Fibroblast of the aortic adventitia (primary cell): Measurements from ENCODE around the gene CCDC38. TPM values are rescaled to one million over a fixed set of nuclear protein-coding genes. Genes with fewer than 3 reads are reported as not detected.

ENCODE experiments used
- DNase-seq: peaks from one replicate; pipeline ENCODE4 v3.0.0-alpha.2; 2010; ENCODE audit warnings: low read depth
- H3K4me3 ChIP-seq: 2 replicates; pipeline ENCODE4 v1.5.1; 2011; ENCODE audit warnings: low read depth, mild to moderate bottlenecking, control low read depth, low read length, moderate library complexity
- total RNA-seq: library from RNA; depleted of rRNA; stranded (reverse); fragments of >200 nt; gene quantifications from 2 replicates; pipeline ENCODE4 v1.2.3, GENCODE V29; 2012; ENCODE audit warnings: low replicate concordance
- TF ChIP-seq, protein P1 (sequence below): IDR thresholded peaks from 2 replicates; pipeline ENCODE4 v1.5.1; 2011; ENCODE audit warnings: mild to moderate bottlenecking, low read length, control low read depth, inconsistent platforms; ENCODE audit not compliant: insufficient read depth

Gene CCDC38
- total RNA-seq, 1 donor = not detected

DNA sequence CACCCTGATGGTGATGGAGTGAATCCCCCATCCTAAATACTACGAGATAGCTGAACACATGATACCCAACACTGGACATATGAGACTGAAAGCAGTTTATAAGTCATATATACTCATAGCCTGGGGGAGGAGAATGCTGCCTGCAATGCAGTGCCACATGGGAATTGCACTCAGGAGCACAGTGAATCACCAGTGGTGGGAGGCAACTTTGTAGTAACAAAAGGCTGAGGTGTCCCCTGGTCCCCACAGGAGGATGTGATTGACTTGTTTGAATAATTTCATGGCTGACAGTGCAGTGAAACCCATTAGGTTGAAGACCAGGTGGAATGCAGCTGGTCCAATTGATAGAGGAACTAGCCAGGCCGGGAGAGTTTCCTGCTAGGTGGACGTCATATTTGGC is 20.2 kb downstream of the CCDC38 start:
- DNase-seq = peak; percentile 32
- TF ChIP-seq, protein P1, sequence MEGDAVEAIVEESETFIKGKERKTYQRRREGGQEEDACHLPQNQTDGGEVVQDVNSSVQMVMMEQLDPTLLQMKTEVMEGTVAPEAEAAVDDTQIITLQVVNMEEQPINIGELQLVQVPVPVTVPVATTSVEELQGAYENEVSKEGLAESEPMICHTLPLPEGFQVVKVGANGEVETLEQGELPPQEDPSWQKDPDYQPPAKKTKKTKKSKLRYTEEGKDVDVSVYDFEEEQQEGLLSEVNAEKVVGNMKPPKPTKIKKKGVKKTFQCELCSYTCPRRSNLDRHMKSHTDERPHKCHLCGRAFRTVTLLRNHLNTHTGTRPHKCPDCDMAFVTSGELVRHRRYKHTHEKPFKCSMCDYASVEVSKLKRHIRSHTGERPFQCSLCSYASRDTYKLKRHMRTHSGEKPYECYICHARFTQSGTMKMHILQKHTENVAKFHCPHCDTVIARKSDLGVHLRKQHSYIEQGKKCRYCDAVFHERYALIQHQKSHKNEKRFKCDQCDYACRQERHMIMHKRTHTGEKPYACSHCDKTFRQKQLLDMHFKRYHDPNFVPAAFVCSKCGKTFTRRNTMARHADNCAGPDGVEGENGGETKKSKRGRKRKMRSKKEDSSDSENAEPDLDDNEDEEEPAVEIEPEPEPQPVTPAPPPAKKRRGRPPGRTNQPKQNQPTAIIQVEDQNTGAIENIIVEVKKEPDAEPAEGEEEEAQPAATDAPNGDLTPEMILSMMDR = no peak

GRCh38 chr12:95919110-95919509 is 23.3 kb downstream of the CCDC38 start:
- no peak overlapping the region for H3K4me3 ChIP-seq
- no peak for DNase-seq
- TF ChIP-seq, protein P1 = no peak

More for the DNA sequence above, 20.2 kb downstream of the CCDC38 start:
- no peak overlapping the region for H3K4me3 ChIP-seq

DNA sequence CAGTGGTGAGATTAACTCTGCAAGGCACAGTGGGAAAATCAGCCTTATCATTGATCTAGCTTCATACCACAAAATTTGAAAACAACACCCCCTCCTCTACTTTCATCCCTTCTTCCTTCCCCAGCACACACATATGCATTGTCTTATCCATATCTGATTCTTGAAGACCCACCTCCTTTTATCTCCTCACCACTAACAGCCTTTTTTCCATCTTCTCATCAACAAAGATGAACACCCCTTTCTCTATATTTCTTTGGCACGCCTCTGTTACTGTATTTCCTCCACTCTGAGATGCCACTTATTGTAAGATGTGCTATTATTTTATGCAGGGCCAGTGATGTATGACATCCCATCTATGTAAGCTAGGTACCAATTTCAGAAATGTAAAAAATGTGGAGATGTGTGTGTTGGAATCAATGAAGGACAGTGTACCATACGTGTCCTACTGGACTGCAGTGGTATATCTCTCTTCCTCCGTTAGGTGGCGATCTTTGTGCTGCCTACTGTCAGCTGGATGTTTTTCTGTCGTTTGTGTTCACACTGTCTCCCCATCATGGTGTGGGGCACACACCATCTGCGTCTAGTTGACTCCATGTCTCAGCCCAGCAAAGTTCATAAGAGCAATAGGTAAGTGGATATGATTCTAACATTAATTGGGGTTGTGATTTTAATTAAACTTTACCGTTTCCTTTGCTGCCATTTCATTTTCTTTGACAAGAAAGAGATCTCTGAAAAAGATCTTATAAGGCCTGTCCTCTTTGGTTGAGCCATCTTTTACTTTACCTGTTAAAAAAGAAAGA is 24.0 kb downstream of the CCDC38 start:
- TF ChIP-seq, protein P1 = peak; percentile 91
- no peak overlapping the region for H3K4me3 ChIP-seq
- DNase-seq = peak; percentile 57

DNA sequence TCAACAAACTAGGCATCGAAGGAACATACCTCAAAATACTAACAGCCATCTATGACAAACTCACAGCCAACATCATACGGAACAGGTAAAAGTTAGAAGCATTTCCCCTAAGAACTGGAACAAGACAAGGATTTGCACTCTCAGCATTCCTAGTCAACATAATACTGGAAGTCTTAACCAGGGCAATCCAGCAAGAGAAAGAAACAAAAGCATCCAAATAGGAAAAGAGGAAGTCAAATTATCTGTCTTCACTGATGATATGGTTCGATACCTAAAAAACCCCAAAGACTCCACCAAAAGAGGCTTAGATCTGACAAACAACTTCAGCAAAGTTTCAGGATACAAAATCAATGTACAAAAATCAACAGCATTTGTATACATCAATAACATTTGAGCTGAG is 32.5 kb downstream of the CCDC38 start:
- H3K4me3 ChIP-seq = no peak overlapping the region
- DNase-seq = no peak
- TF ChIP-seq, protein P1 = no peak

GRCh38 chr12:95908573-95908972 is 33.8 kb downstream of the CCDC38 start:
- DNase-seq = peak; percentile 87
- TF ChIP-seq, protein P1 = no peak
- H3K4me3 ChIP-seq = no peak overlapping the region

DNA sequence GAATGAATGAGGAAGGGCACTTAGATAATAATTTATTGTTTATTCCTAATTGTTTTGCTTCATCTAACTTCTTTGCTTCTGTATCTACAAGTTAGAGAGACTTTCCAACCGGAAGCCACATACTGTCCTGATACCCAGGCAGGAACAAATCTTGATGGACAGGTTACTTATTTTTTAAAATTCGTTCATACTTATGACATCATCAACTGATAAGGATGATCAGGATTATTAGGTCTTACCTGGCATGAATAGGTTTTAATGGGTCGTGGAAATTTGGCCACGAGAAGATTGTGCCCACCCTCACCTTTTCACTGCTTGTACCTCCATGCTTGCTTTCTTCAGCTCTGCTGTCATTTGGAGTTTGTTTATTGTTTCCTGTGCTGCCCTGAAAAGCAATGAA is 44.3 kb downstream of the CCDC38 start:
- DNase-seq = no peak
- TF ChIP-seq, protein P1 = no peak
- H3K4me3 ChIP-seq = no peak overlapping the region
